ENCODE measurements around the gene ZNF329. TPM values are rescaled to one million over a fixed set of nuclear protein-coding genes. Genes with fewer than 3 reads are reported as not detected.

ZNF329 gene
- total and polyA plus RNA-seq, 8 donors, result 2.2 to 6.2 (median 3.4) TPM

GRCh38 chr19:58118979-58119733, 31.4 kb downstream of the ZNF329 start:
- intact Hi-C loops (cut with DNase I), result no loop called here
- no peak for DNase-seq
- H3K36me3 ChIP-seq, result no peaks in the 10 kb centered on the region
- 78 to 80% methylated on average over 5 of the region's 5 CpGs for WGBS, 2 donors
- H3K4me3 ChIP-seq, result no peak overlapping the region
- no peaks in the 10 kb centered on the region for H3K27me3 ChIP-seq
- no peak overlapping the region for H3K27ac ChIP-seq
- FAIRE-seq, result no peak
- H3K4me1 ChIP-seq, result no peaks in the 10 kb centered on the region
- no peak for ATAC-seq
- TF ChIP-seq CTCF (IDR thresholded peaks at IDR 0.05), result no peak
- H3K9me3 ChIP-seq, result peaks cover 0 to 13% (median 0%) of the 10 kb centered on the region in 4 donors

- Histone ChIP-seq H3K36me3 (no peaks in the 10 kb centered on the region), H3K4me1 (no peaks in the 10 kb centered on the region), H3K27ac (no peak overlapping the region), H3K4me3 (no peak overlapping the region), H3K27me3 (no peaks in the 10 kb centered on the region), H3K9me3 (peaks cover 0 to 6% (median 0%) of the 10 kb centered on the region in 4 donors)
- DNase-seq (no peak), ATAC-seq (no peak), FAIRE-seq (no peak)
- no peak for TF ChIP-seq CTCF (IDR thresholded peaks at IDR 0.05)
- intact Hi-C loops (cut with DNase I), result no loop called here
- 3% methylated on average over 57 to 77 of the region's 77 CpGs for WGBS, 2 donors
These were observed 32.6 kb downstream of the ZNF329 start for GRCh38 chr19:58117841-58118575.

- no peaks in the 10 kb centered on the region for H3K27me3 ChIP-seq
- H3K27ac ChIP-seq, result no peak overlapping the region
- no peak overlapping the region for H3K4me3 ChIP-seq
- H3K9me3 ChIP-seq, result peaks cover 0 to 3% (median 0%) of the 10 kb centered on the region in 4 donors
- WGBS, 2 donors, result 76 to 77% methylated on average over 3 of the region's 3 CpGs
- H3K36me3 ChIP-seq, result no peaks in the 10 kb centered on the region
- intact Hi-C loops (cut with DNase I), result no loop called here
- no peak for FAIRE-seq
- TF ChIP-seq CTCF (IDR thresholded peaks at IDR 0.05), result no peak
- no peaks in the 10 kb centered on the region for H3K4me1 ChIP-seq
- no peak for ATAC-seq
- no peak for DNase-seq
These were observed 42.1 kb downstream of the ZNF329 start for GRCh38 chr19:58108546-58108817.

GRCh38 chr19:58107778-58108545, 42.6 kb downstream of the ZNF329 start:
- no peaks in the 10 kb centered on the region for H3K4me1 ChIP-seq
- H3K27me3 ChIP-seq, result no peaks in the 10 kb centered on the region
- no peak for TF ChIP-seq CTCF (IDR thresholded peaks at IDR 0.05)
- H3K36me3 ChIP-seq, result no peaks in the 10 kb centered on the region
- intact Hi-C loops (cut with DNase I), result no loop called here
- no peak for DNase-seq
- no peak for FAIRE-seq
- ATAC-seq, result no peak
- H3K27ac ChIP-seq, result no peak overlapping the region
- H3K4me3 ChIP-seq, result no peak overlapping the region
- H3K9me3 ChIP-seq, result peaks cover 0 to 3% (median 0%) of the 10 kb centered on the region in 4 donors
- WGBS, 2 donors, result 74 to 76% methylated on average over 7 of the region's 7 CpGs

All from pancreas (tissue), 10 donors.